ENCODE data around the gene TMEM132A. TPM values are rescaled to one million over a fixed set of nuclear protein-coding genes. Genes with fewer than 3 reads are reported as not detected.

TMEM132A gene
- total and polyA plus RNA-seq, 4 donors, result 0.60 to 1.6 (median 1.1) TPM

GRCh38 chr11:60918251-60918938 lies 5.9 kb upstream of the TMEM132A start:
- H3K9ac ChIP-seq (ENCODE audit: low read depth in 1 of 2, low read length in 2 of 2), result no peak overlapping the region
- WGBS, result 87% methylated on average over 4 of the region's 4 CpGs
- TF ChIP-seq FOXA2 (IDR thresholded peaks at IDR 0.05), result no peak
- no peak for TF ChIP-seq ATF3 (IDR thresholded peaks at IDR 0.05)
- TF ChIP-seq SP1 (IDR thresholded peaks at IDR 0.05), result no peak
- TF ChIP-seq HNF4A (conservative IDR thresholded peaks at IDR 0.05), result no peak
- TF ChIP-seq GABPA (IDR thresholded peaks at IDR 0.05 in 1 of 2, conservative IDR thresholded peaks at IDR 0.05 in 1 of 2), result no peak
- no peak for TF ChIP-seq YY1 (IDR thresholded peaks at IDR 0.05)
- no peak for TF ChIP-seq NR2F2 (IDR thresholded peaks at IDR 0.05)
- no peak for TF ChIP-seq ZBTB33 (IDR thresholded peaks at IDR 0.05)
- H3K4me3 ChIP-seq (ENCODE audit: low read depth in 1 of 3, low read length in 3 of 3), result no peak overlapping the region
- peaks cover 8 to 32% (median 18%) of the 10 kb centered on the region in 4 donors for H3K36me3 ChIP-seq (ENCODE audit: control insufficient read depth in 4 of 4, insufficient read depth in 3 of 4, low read depth in 1 of 4, low read length in 3 of 4)
- H3K4me1 ChIP-seq (ENCODE audit: control insufficient read depth in 4 of 4, insufficient read depth in 4 of 4, low read length in 3 of 4), result peaks cover under 1 to 20% (median 8%) of the 10 kb centered on the region in 4 donors
- H3K27me3 ChIP-seq (ENCODE audit: control insufficient read depth in 4 of 4, insufficient read depth in 4 of 4, low read length in 3 of 4), result no peaks in the 10 kb centered on the region
- H3K27ac ChIP-seq (ENCODE audit: low read depth in 1 of 2, low read length in 2 of 2), result no peak overlapping the region
- no peak for DNase-seq (ENCODE audit: low spot score)
- H3K9me3 ChIP-seq (ENCODE audit: control insufficient read depth in 4 of 4, low read length in 3 of 4), result no peaks in the 10 kb centered on the region

- Histone ChIP-seq H3K27ac (ENCODE audit: low read depth in 1 of 2, low read length in 2 of 2) (no peak overlapping the region), H3K9me3 (ENCODE audit: control insufficient read depth in 4 of 4, low read length in 3 of 4) (no peaks in the 10 kb centered on the region), H3K4me3 (ENCODE audit: low read depth in 1 of 3, low read length in 3 of 3) (no peak overlapping the region), H3K9ac (ENCODE audit: low read depth in 1 of 2, low read length in 2 of 2) (no peak overlapping the region), H3K27me3 (ENCODE audit: control insufficient read depth in 4 of 4, insufficient read depth in 4 of 4, low read length in 3 of 4) (no peaks in the 10 kb centered on the region), H3K36me3 (ENCODE audit: control insufficient read depth in 4 of 4, insufficient read depth in 3 of 4, low read depth in 1 of 4, low read length in 3 of 4) (peaks cover 8 to 32% (median 18%) of the 10 kb centered on the region in 4 donors), H3K4me1 (ENCODE audit: control insufficient read depth in 4 of 4, insufficient read depth in 4 of 4, low read length in 3 of 4) (peaks cover 0 to 19% (median 9%) of the 10 kb centered on the region in 4 donors)
- DNase-seq (ENCODE audit: low spot score), result no peak
- TF ChIP-seq NR2F2 (IDR thresholded peaks at IDR 0.05), result no peak
- no peak for TF ChIP-seq FOXA1 (IDR thresholded peaks at IDR 0.05)
- no peak for TF ChIP-seq HNF4G (IDR thresholded peaks at IDR 0.05)
- no peak for TF ChIP-seq YY1 (IDR thresholded peaks at IDR 0.05)
- WGBS, result 77% methylated on average over 2 of the region's 2 CpGs
These were observed 5.4 kb upstream of the TMEM132A start for GRCh38 chr11:60918939-60919265.

- H3K36me3 ChIP-seq (ENCODE audit: control insufficient read depth in 4 of 4, insufficient read depth in 3 of 4, low read depth in 1 of 4, low read length in 3 of 4), result peaks cover 8 to 32% (median 18%) of the 10 kb centered on the region in 4 donors
- 92% methylated on average over 1 of the region's 1 CpG for WGBS
- H3K9me3 ChIP-seq (ENCODE audit: control insufficient read depth in 4 of 4, low read length in 3 of 4), result no peaks in the 10 kb centered on the region
- peaks cover 0 to 18% (median 11%) of the 10 kb centered on the region in 4 donors for H3K4me1 ChIP-seq (ENCODE audit: control insufficient read depth in 4 of 4, insufficient read depth in 4 of 4, low read length in 3 of 4)
- TF ChIP-seq ZBTB33 (IDR thresholded peaks at IDR 0.05) (no peak), HNF4A (conservative IDR thresholded peaks at IDR 0.05) (no peak)
- H3K9ac ChIP-seq (ENCODE audit: low read depth in 1 of 2, low read length in 2 of 2), result no peak overlapping the region
- no peak overlapping the region for H3K4me3 ChIP-seq (ENCODE audit: low read depth in 1 of 3, low read length in 3 of 3)
- H3K27me3 ChIP-seq (ENCODE audit: control insufficient read depth in 4 of 4, insufficient read depth in 4 of 4, low read length in 3 of 4), result no peaks in the 10 kb centered on the region
- no peak overlapping the region for H3K27ac ChIP-seq (ENCODE audit: low read depth in 1 of 2, low read length in 2 of 2)
- DNase-seq (ENCODE audit: low spot score), result no peak
These were observed 4.9 kb upstream of the TMEM132A start for GRCh38 chr11:60919320-60919719.
